Measurements from ENCODE around the gene POM121C.
"Not testable (repeated sequence)": the region's sequence is repeated elsewhere in the genome, so short reads cannot be mapped to it uniquely, and the experiment has no call there.

Gene POM121C

DNA sequence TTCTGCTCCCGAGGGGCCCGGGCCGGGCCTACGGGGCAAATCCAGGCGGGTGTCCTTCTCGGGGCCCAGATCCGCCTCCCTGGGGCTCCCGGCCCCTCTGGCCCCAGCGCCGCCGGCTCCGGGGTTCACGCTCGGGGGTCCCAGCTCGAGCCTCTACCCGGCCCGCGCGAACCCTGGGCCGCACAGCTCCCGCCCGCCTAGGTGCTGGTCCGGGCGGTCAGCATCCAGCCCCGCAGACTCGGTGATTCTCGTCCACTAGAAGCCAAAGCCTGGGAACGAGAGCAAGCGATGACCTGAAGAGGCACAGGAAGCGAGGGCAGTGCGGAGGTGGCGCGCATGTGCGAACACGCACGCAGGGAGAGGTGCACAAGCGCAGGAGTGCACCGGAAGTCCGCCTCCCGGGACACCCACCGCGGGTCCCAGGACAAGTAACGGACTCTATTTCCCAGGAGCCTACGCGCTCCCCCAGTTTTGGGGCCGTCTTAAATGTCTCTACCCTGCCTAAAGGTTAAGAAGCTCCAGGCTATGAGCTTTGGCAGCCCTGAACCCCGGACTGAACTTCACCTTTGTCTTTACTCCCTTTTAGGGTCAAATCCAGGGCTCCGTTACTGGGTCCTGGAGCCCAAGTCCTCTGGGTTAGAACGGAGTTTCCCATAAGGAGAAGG is at the start of gene POM121C:
POM121C (minus strand) TSS at position 321 of the 665 bp plus-strand sequence. CDS start 44,803 bp downstream, outside the sequence.
- peak; percentile 43 for DNase-seq

DNA sequence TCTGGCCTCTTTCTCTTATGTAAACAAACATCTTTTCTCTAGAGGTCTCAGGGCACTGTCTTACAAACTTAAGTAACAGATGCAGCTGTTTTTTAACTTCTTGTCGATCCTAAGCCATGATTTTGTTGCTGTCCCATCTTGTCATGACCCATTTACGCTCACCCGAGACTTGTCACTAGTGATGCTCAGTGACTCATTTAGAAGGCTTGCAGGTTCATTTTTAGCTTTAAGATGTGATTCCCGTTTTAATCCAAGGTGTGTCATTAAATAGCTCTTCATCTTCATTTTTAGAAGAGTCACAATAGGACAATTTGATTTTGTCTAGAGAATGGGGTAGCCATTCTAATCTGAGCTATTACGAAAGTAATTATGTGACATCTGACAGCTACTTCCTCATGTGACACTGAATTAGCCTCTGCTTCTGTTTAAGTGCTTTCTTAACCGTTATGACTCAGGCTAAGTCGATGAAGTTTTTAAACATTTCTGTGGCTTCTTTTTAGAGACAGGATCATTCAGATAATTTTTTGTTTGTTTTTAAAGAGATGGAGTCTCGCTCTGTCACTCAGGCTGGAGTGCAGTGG is 48.7 kb upstream of the POM121C start:
- DNase-seq, result no peak

DNA sequence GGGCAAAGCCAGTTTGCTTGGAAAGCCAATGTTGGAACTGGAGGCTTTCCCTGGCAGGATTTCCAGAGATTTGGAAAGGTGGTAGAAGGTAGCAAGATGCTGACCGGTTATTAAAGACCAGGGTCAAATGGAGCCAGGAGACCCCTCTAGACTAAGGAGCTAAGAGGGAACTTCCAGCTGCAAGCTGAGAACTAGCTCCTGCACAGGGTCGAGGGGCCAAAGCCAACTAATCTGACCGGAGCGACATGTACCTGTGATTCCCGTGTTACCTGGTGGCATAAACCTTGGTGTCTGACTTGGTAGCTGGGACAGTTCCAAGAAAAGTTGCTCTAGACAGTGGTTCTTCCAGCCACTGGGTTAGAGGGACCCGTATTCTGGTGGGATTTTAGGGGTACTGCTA is 47.8 kb upstream of the POM121C start:
- no peak for DNase-seq

GRCh38 chr7:75532639-75533038 is 46.5 kb upstream of the POM121C start:
- DNase-seq, result no peak

- no peak for DNase-seq
These were observed 45.3 kb upstream of the POM121C start for GRCh38 chr7:75531359-75531821.

DNA sequence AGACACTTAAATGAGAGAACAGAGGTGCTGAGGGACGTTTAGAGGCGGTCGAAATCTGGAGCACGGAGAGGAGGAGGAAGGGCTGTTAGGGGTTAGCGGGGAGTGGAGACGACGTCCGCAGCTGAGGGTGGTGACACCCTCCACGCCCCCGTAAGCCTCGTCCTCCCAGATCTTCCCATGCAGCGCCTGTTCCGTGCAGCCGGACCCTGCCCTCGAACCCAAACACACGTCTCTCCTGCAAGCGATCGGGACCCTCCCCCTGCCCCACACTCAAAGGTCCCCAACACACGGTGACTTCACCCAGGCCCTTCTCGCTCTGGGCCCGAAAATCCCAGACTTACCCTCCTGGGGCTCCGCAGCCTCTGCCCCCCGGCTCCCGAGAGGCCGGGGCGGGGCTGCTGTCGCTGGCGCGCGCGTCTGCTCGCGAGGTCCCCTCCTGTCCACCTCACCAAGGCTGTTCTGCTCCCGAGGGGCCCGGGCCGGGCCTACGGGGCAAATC is 41.2 kb upstream of the POM121C start:
- DNase-seq, result not testable (repeated sequence)

DNA sequence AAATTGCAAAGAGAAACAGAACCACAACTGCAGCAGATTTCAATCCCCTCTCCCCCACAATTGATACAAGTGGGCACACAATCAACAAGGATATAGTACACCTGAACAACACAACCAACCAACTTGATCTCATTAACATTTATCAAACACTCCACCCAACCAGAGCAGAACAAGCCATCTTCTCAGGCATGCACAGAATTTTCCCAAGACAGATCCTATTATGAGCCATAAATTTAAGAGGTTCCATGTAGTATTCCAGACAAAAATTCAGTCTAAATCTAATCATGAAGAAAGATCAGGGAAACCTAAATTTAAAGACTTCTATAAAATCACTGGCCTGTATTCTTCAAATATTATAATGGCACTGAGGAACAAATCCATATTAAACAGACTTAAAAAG is 35.6 kb upstream of the POM121C start:
- not testable (repeated sequence) for DNase-seq

GRCh38 chr7:75518842-75519241 is 32.7 kb upstream of the POM121C start:
- DNase-seq, result not testable (repeated sequence)

GRCh38 chr7:75509033-75509432 is 22.9 kb upstream of the POM121C start:
- DNase-seq, result not testable (repeated sequence)

DNA sequence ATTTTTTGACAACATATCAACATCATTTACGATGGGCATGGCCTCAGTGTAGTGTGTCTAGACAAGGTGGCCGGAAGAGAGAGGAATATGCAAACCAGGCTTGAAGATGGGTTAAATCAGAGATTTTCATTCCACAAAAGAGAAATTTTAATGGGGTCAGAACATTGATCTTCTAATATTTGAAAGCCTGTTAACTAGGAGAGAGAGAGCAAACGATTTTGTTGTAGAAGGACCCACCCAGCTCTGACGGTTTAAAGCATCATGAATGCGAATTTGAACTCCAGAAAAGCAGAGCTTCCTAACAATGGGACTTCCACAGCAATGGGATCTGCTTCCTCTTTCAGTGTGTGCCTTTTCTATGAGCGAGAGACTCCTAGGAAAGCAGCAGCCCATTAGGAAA is 5.9 kb upstream of the POM121C start, which contains the start of gene SPDYE5:
SPDYE5 (plus strand) TSS at position 301 of the 400 bp plus-strand sequence. CDS start 1,728 bp downstream, outside the sequence.
- DNase-seq, result not testable (repeated sequence)

DNA sequence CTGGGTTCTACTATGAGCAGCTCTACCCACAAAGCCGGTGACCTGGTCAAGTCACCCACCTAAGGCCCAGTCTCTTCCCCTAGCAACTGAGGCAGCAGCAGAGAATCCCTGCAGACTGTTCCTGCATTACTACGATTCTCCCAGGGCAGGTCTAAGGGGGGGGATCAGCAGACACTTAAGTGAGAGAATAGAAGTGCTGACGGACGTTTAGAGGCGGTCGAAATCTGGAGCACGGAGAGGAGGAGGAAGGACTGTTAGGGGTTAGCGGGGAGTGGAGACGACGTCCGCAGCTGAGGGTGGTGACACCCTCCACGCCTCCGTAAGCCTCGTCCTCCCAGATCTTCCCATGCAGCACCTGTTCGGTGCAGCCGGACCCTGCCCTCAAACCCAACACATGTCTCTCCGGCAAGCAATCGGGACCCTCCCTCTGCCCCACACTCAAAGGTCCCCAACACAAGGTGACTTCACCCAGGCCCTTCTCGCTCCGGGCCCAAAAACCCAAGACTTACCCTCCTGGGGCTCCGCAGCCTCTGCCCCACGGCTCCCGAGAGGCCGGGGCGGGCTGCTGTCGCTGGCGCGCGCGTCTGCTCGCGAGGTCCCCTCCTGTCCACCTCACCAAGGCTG is 632 bp downstream of the POM121C start:
- DNase-seq, result not testable (repeated sequence)

GRCh38 chr7:75480313-75480712 is 5.8 kb downstream of the POM121C start:
- DNase-seq, result not testable (repeated sequence)

GRCh38 chr7:75477457-75477856 is 8.6 kb downstream of the POM121C start:
- not testable (repeated sequence) for DNase-seq

GRCh38 chr7:75470166-75470565 is 15.9 kb downstream of the POM121C start:
- DNase-seq, result not testable (repeated sequence)

DNA sequence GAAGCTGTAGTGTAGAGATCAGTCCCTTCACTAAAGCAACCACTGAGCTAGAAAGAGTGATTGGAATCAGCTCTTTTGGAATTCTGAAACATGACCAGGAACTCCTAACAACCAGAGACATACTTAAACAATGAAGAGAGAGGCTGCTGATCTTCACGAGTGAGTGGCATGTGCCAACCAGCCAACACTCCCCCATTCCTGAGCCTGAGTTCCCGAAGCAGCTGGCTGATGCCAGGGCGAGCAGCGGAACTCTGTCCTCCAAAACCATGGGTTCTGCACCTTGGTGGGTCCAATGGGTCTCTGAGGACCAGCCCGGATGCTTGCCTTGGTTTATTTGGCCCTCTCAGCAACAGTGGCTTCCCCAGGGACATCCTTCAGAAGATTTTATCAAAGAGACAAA is 25.6 kb downstream of the POM121C start:
- DNase-seq, result not testable (repeated sequence)

GRCh38 chr7:75458034-75458433 is 28.1 kb downstream of the POM121C start:
- DNase-seq, result not testable (repeated sequence)

DNA sequence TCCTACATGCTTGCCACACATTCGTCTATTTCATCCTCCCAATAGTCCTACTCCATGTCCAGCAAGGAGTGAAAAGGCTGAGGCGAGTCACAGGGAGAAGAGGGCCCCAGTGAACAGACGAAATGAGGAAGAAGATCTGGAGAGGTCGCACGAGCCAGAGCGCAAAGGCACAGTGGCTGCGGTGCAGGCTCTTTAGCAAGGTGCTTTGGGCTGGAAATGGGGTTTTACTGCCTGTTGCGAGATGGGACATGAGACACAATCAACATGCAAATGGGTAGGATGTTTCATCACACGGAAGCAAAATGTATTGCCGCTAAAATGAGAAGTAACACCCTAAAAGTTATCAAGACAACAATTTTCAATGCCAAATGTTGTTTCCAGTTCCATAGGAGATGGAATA is 29.7 kb downstream of the POM121C start:
- DNase-seq, result not testable (repeated sequence)

- not testable (repeated sequence) for DNase-seq
These were observed 33.6 kb downstream of the POM121C start for GRCh38 chr7:75452494-75452955.

DNA sequence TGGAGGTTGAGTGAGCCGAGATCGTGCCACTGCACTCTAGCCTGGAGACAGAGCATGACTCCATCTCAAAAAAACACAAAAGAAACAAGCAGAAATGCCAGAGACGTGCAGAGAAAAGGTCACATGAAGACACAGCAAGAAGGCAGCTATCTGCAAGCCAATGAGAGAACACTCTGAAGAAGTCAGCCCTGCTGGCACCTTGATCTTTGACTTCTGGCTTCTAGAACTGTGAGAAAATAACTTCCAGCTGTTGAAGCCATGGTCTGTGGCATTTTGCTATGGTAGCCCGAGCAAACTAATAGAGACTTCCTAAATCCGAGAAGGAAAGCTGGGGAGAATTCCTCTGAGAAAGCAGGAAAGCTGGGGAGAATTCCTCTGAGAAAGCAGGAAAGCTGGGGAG is 36.2 kb downstream of the POM121C start:
- not testable (repeated sequence) for DNase-seq

DNA sequence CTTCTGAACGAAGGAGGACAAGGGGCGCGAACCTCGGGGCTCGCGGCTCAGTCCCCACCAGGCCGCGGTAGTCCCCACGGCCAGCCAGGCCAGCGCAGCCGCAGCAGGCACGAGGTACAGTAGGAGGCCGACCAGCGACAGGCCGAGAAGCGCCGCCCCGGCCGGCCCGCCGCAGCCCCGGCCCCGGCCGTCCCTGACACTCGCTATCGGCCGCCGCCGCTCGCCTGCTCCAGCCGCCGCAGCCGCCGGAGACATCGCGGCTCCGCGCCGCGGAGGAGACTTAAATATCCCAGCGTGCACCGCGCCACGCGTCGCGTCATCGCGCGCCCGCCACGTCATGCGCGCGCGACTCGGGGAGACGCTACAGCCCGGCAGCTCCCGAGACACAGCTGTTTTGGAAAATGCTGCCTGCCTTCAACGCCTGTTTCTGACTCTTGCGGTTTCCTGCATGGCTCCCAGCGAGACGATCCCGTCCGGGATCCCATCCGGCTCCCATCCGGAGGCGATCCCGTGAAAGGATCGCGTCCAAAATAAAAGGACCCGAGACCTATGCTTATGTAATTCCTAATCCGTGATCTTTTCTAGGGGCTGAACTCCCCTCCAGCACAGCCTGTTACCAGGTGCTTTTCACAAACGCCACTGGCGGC is 43.5 kb downstream of the POM121C start:
- not testable (repeated sequence) for DNase-seq

- DNase-seq, result not testable (repeated sequence)
These were observed 44.0 kb downstream of the POM121C start for GRCh38 chr7:75442101-75442464.

- not testable (repeated sequence) for DNase-seq
These were observed 47.1 kb downstream of the POM121C start for GRCh38 chr7:75439000-75439399.

DNA sequence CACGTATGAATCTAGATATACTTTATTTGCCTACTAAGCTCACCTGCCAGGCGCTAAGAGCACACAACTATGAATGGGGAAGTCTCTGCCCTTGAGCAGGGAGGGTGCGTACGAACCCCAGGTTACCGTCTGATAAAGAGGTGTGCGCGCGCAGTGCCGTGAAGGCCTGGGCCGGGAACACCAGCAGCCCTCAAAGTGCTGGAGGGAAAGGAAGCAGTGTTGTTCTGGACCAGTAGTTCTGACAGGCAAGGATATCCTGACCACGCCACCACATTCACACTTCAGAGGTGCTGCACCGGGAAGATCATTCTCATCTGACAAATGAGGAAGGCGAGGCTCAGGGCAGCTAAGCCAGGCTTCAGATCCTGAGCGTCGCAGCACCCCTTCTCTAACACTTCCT is 62.6 kb downstream of the POM121C start:
- not testable (repeated sequence) for DNase-seq
